Osteoblast (primary cell): ENCODE measurements around the gene CXCR4. TPM values are rescaled to one million over a fixed set of nuclear protein-coding genes. Genes with fewer than 3 reads are reported as not detected.

Source experiments
- DNase-seq: peaks from one replicate; pipeline ENCODE4 v3.0.0; 2011; ENCODE audit warnings: low spot score, mixed read lengths; ENCODE audit not compliant: insufficient read length; ENCODE audit errors: missing footprints
- H2AFZ ChIP-seq: 2 replicates; pipeline ENCODE4 v1.6.0; 2011; ENCODE audit warnings: mild to moderate bottlenecking, low read length
- H3K27ac ChIP-seq: 2 replicates; pipeline ENCODE4 v1.5.1; 2011; ENCODE audit warnings: mild to moderate bottlenecking, low read depth, low read length, moderate library complexity
- H3K27me3 ChIP-seq: 2 replicates; pipeline ENCODE4 v1.6.0; 2012; ENCODE audit warnings: mild to moderate bottlenecking, control low read depth, inconsistent platforms, low read length, moderate library complexity; ENCODE audit not compliant: insufficient read depth
- H3K36me3 ChIP-seq: 2 replicates; pipeline ENCODE4 v1.5.1; 2011; ENCODE audit warnings: mild to moderate bottlenecking, low read length, control low read depth, moderate library complexity; ENCODE audit not compliant: insufficient read depth
- H3K4me1 ChIP-seq: 2 replicates; pipeline ENCODE4 v1.5.1; 2011; ENCODE audit warnings: mild to moderate bottlenecking, low read length, control low read depth, moderate library complexity; ENCODE audit not compliant: insufficient read depth
- H3K4me2 ChIP-seq: 2 replicates; pipeline ENCODE4 v1.6.0; 2011; ENCODE audit warnings: mild to moderate bottlenecking, low read length; ENCODE audit not compliant: insufficient read depth
- H3K4me3 ChIP-seq: fragments of 200-600 bp; sonication (generic); 3 replicates; pipeline ENCODE4 v1.5.1; 2012; ENCODE audit warnings: mild to moderate bottlenecking, low read length, inconsistent platforms; ENCODE audit not compliant: insufficient read depth
- H3K79me2 ChIP-seq: 2 replicates; pipeline ENCODE4 v1.6.0; 2012; ENCODE audit warnings: mild to moderate bottlenecking, low read length, control low read depth, inconsistent platforms; ENCODE audit not compliant: insufficient read depth
- H3K9me3 ChIP-seq: 2 replicates; pipeline ENCODE4 v1.5.1; 2011; ENCODE audit warnings: low read depth, low read length, control low read depth
- H4K20me1 ChIP-seq: 2 replicates; pipeline ENCODE4 v1.6.0; 2012; ENCODE audit warnings: mild to moderate bottlenecking, low read length, control low read depth; ENCODE audit not compliant: insufficient read depth
- total RNA-seq: library from RNA; depleted of rRNA; stranded (reverse); fragments of >200 nt; gene quantifications from 2 replicates; pipeline ENCODE4 v1.2.3, GENCODE V29; 2012
- TF ChIP-seq, protein P1 (sequence below): IDR thresholded peaks from 2 replicates; pipeline ENCODE4 v1.5.1; 2011; ENCODE audit warnings: mild to moderate bottlenecking, low read depth, low read length, moderate library complexity; ENCODE audit errors: extremely low read depth

CXCR4 gene
- total RNA-seq, 1 donor, result under 0.01 TPM

DNA sequence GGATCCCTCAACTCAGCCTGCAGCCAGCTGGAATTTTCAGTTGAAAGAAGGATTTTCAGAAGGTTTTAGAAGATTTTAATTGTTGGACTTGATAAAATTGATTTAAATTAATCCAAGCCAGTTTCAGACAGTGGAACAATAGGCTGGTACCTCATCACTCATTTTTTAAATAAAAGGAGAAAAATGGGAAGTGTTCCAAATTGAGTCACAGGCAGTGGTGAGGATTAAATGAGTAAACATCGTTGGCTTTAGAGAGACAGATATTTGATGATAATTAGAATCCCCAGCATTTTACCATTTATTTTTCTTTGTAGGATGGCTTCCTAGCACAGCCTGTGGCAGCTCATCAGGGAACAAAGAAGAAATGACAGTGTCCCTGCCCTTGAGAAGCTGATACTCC is 7.4 kb downstream of the CXCR4 start:
- DNase-seq, result no peak
- H3K4me2 ChIP-seq, result no peak overlapping the region
- H3K27me3 ChIP-seq, result peaks cover 7% of the 10 kb centered on the region
- no peaks in the 10 kb centered on the region for H3K36me3 ChIP-seq
- no peaks in the 10 kb centered on the region for H3K9me3 ChIP-seq
- no peak overlapping the region for H3K27ac ChIP-seq
- H2AFZ ChIP-seq, result no peak overlapping the region
- H4K20me1 ChIP-seq, result no peaks in the 10 kb centered on the region
- TF ChIP-seq, protein P1, sequence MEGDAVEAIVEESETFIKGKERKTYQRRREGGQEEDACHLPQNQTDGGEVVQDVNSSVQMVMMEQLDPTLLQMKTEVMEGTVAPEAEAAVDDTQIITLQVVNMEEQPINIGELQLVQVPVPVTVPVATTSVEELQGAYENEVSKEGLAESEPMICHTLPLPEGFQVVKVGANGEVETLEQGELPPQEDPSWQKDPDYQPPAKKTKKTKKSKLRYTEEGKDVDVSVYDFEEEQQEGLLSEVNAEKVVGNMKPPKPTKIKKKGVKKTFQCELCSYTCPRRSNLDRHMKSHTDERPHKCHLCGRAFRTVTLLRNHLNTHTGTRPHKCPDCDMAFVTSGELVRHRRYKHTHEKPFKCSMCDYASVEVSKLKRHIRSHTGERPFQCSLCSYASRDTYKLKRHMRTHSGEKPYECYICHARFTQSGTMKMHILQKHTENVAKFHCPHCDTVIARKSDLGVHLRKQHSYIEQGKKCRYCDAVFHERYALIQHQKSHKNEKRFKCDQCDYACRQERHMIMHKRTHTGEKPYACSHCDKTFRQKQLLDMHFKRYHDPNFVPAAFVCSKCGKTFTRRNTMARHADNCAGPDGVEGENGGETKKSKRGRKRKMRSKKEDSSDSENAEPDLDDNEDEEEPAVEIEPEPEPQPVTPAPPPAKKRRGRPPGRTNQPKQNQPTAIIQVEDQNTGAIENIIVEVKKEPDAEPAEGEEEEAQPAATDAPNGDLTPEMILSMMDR, result no peak
- no peaks in the 10 kb centered on the region for H3K79me2 ChIP-seq
- no peak overlapping the region for H3K4me3 ChIP-seq
- H3K4me1 ChIP-seq, result no peaks in the 10 kb centered on the region

DNA sequence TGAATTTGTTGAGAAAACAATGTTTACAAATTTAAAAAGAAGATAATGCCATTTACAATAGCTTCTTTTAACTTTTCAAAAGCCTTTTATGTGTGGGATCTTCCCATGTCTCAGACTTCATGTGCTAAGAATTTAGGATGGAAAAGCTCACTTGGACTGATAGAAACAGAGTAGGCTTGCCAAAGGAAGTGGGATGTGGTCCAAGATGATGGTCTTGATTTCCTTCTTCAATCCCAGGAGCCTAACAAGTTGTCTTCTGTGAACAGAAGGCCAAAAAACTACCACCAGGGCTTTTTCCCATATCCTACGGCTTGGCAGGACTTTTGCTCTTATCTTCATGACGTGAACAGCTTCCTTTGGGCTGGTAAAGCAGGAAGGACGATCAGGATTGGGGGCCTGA is 9.5 kb downstream of the CXCR4 start:
- H3K79me2 ChIP-seq, result no peaks in the 10 kb centered on the region
- no peaks in the 10 kb centered on the region for H3K36me3 ChIP-seq
- H2AFZ ChIP-seq, result no peak overlapping the region
- H3K27me3 ChIP-seq, result no peaks in the 10 kb centered on the region
- no peak for DNase-seq
- H3K4me3 ChIP-seq, result no peak overlapping the region
- H3K4me1 ChIP-seq, result no peaks in the 10 kb centered on the region
- H3K9me3 ChIP-seq, result no peaks in the 10 kb centered on the region
- TF ChIP-seq, protein P1, result no peak
- H3K4me2 ChIP-seq, result no peak overlapping the region
- H3K27ac ChIP-seq, result no peak overlapping the region
- H4K20me1 ChIP-seq, result no peaks in the 10 kb centered on the region

DNA sequence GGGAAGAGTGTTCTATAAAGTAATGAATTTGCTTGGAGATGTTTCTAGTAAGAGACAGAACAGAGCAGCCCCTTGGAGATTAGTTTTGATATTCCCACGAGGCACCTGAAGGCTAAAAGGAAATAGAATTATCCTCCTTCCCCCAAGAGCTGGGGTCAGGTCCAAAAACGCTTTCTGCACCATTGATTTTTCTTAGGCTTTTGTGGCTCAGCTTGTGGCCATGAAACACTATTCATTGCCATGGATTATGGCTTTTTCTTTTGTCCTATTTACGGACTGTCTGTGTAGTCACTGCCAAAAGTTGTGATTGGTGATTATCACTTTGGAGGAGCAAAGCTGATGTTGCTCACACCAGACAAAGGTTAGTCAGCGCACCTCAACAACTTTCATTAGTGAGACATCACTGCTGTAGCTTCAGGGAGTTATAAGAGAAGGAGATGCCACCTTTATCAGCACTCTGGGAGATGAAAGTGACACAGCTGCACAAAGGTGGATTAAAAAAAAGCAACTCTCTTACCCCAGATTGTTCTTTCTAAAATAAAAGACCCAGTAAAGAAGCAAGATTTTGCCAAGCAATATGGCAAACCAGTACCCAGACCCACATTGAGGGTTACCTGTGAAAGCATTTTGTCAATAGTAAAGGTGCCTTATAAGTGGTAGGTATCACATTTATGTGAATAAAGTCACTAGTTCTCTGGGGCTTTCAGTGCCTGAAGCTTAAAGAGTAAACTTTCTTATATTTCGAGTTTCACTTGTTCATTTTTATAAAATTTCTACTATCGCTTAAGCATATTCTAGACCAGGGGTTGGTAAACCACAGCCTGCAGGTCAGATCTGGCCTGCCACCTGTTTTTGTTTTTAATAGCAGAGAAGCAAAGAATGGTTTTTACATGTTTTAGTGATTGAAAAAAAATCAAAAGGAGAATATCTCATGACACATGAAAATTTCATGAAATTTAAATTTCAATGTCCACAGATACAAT is 10.6 kb downstream of the CXCR4 start:
- Histone ChIP-seq H3K36me3 (no peaks in the 10 kb centered on the region), H3K4me1 (no peaks in the 10 kb centered on the region), H4K20me1 (no peaks in the 10 kb centered on the region), H3K27me3 (no peaks in the 10 kb centered on the region), H3K27ac (no peak overlapping the region), H3K4me2 (no peak overlapping the region), H3K79me2 (no peaks in the 10 kb centered on the region), H3K4me3 (no peak overlapping the region), H2AFZ (no peak overlapping the region), H3K9me3 (no peaks in the 10 kb centered on the region)
- DNase-seq, result no peak
- TF ChIP-seq, protein P1, result no peak

DNA sequence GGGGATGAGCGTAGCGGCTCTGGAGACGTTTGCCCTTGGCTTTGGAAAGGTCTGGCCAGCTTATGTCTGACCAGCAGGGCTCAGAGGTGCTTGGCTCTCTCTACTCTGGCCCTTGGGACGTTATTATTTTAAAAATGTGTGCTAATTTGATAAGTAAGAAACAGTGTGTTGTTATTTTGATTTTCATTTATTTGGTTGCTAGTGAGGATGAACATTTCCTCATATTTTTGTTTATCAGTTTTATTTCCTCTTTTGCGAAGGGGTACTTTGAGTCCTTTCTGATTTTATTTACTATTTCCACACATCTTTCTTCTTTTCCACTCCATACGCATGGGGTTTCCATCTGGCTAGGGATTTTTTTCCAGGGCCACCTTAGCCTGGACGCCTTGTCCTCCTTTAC is 11.4 kb downstream of the CXCR4 start:
- H4K20me1 ChIP-seq, result no peaks in the 10 kb centered on the region
- no peak overlapping the region for H3K27ac ChIP-seq
- H3K9me3 ChIP-seq, result no peaks in the 10 kb centered on the region
- no peak for DNase-seq
- no peaks in the 10 kb centered on the region for H3K79me2 ChIP-seq
- no peak overlapping the region for H3K4me2 ChIP-seq
- no peak overlapping the region for H3K4me3 ChIP-seq
- TF ChIP-seq, protein P1, result no peak
- no peaks in the 10 kb centered on the region for H3K27me3 ChIP-seq
- H3K4me1 ChIP-seq, result no peaks in the 10 kb centered on the region
- no peaks in the 10 kb centered on the region for H3K36me3 ChIP-seq
- H2AFZ ChIP-seq, result no peak overlapping the region
